GM12878 (cell line): ENCODE measurements around the gene XCR1.

Experiments
- ATF2 ChIP-seq: IDR thresholded peaks from 2 replicates; pipeline ENCODE4 v1.6.1; 2012; ENCODE audit warnings: low read length, inconsistent platforms
- CHD2 ChIP-seq: IDR thresholded peaks from 2 replicates; pipeline ENCODE4 v1.6.1; 2011; ENCODE audit warnings: low read depth, low read length, improper control_type of control experiment, borderline replicate concordance
- CTCF ChIP-seq, 3 experiments: IDR thresholded peaks in 2 of 3; conservative IDR thresholded peaks in 1 of 3; 2 replicates each; pipeline ENCODE4 v1.5.1; 2011; ENCODE audit warnings: low read depth in 3 of 3, low read length in 3 of 3, mild to moderate bottlenecking in 3 of 3, control low read depth in 2 of 3, moderate library complexity in 2 of 3, inconsistent platforms in 1 of 3, mixed read lengths in 1 of 3; ENCODE audit not compliant: control insufficient read depth in 2 of 3, insufficient read depth in 1 of 3; ENCODE audit errors: extremely low read depth in 1 of 3
- NRF1 ChIP-seq: conservative IDR thresholded peaks from 2 replicates; pipeline ENCODE4 v1.6.1; 2011; ENCODE audit warnings: mild to moderate bottlenecking, low read depth, low read length, improper control_type of control experiment
- PBX3 ChIP-seq: IDR thresholded peaks from 2 replicates; pipeline ENCODE4 v1.6.1; 2011; ENCODE audit warnings: mild to moderate bottlenecking, low read depth, low read length, moderate library complexity; ENCODE audit not compliant: insufficient replicate concordance
- PML ChIP-seq: IDR thresholded peaks from 2 replicates; pipeline ENCODE4 v1.6.1; 2012; ENCODE audit warnings: low read length, inconsistent platforms
- POLR2A ChIP-seq: IDR thresholded peaks from 2 replicates; pipeline ENCODE4 v1.6.1; 2011; ENCODE audit warnings: low read depth, mild to moderate bottlenecking, low read length
- POLR2AphosphoS5 ChIP-seq: IDR thresholded peaks from 2 replicates; pipeline ENCODE4 v1.6.1; 2011; ENCODE audit warnings: mild to moderate bottlenecking, low read length, inconsistent platforms
- YBX1 ChIP-seq: fragments of 450-650 bp; IDR thresholded peaks from 2 replicates; pipeline ENCODE4 v1.6.1; 2016; ENCODE audit warnings: antibody characterized with exemption
- YY1 ChIP-seq: IDR thresholded peaks from 2 replicates; pipeline ENCODE4 v1.6.1; 2011; ENCODE audit warnings: low read depth, mild to moderate bottlenecking, low read length
- ZBTB33 ChIP-seq: fragments of 450-650 bp; IDR thresholded peaks from 2 replicates; pipeline ENCODE4 v1.6.1; 2017; ENCODE audit warnings: mild to moderate bottlenecking
- ZSCAN29 ChIP-seq: fragments of 450-650 bp; IDR thresholded peaks from 2 replicates; pipeline ENCODE4 v1.6.1; 2017; ENCODE audit warnings: mild to moderate bottlenecking, moderate library complexity
- TF ChIP-seq, protein P1 (sequence below): fragments of 450-650 bp; formaldehyde crosslinking; IDR thresholded peaks from 2 replicates; pipeline ENCODE4 v1.4.0; 2022; ENCODE audit warnings: mild to moderate bottlenecking, moderate library complexity

- TF ChIP-seq CTCF (IDR thresholded peaks at IDR 0.05 in 2 of 3, conservative IDR thresholded peaks at IDR 0.05 in 1 of 3; ENCODE audit: control insufficient read depth in 2 of 3, extremely low read depth in 1 of 3, insufficient read depth in 1 of 3, low read depth in 3 of 3, low read length in 3 of 3) (no peak), ZBTB33 (no peak), YBX1 (no peak), POLR2AphosphoS5 (no peak), ZSCAN29 (no peak), PBX3 (no peak), POLR2A (no peak), PML (no peak), ATF2 (no peak), NRF1 (no peak), YY1 (no peak), CHD2 (no peak)
- TF ChIP-seq, protein P1, sequence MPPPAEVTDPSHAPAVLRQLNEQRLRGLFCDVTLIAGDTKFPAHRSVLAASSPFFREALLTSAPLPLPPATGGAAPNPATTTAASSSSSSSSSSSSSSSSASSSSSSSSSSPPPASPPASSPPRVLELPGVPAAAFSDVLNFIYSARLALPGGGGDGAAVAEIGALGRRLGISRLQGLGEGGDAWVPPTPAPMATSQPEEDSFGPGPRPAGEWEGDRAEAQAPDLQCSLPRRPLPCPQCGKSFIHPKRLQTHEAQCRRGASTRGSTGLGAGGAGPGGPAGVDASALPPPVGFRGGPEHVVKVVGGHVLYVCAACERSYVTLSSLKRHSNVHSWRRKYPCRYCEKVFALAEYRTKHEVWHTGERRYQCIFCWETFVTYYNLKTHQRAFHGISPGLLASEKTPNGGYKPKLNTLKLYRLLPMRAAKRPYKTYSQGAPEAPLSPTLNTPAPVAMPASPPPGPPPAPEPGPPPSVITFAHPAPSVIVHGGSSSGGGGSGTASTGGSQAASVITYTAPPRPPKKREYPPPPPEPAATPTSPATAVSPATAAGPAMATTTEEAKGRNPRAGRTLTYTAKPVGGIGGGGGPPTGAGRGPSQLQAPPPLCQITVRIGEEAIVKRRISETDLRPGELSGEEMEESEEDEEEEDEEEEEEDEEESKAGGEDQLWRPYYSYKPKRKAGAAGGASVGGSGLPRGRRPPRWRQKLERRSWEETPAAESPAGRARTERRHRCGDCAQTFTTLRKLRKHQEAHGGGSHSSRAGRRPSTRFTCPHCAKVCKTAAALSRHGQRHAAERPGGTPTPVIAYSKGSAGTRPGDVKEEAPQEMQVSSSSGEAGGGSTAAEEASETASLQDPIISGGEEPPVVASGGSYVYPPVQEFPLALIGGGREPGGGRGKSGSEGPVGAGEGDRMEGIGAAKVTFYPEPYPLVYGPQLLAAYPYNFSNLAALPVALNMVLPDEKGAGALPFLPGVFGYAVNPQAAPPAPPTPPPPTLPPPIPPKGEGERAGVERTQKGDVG: no peak
These were observed 21.8 kb upstream of the XCR1 start for GRCh38 chr3:46049093-46049492.
